Ishikawa (cell line): ENCODE data around the gene EPS8.

Experiments
- CEBPB ChIP-seq: IDR thresholded peaks from 2 replicates; pipeline ENCODE4 v1.6.1; 2012
- CREB1 ChIP-seq: IDR thresholded peaks from 2 replicates; pipeline ENCODE4 v1.6.1; 2012; ENCODE audit warnings: low read depth
- EGR1 ChIP-seq: IDR thresholded peaks from 2 replicates; pipeline ENCODE4 v1.6.1; 2012
- EP300 ChIP-seq: IDR thresholded peaks from 2 replicates; pipeline ENCODE4 v1.6.1; 2012; ENCODE audit warnings: borderline replicate concordance
- FOXM1 ChIP-seq: IDR thresholded peaks from 2 replicates; pipeline ENCODE4 v1.6.1; 2012; ENCODE audit warnings: low read depth, borderline replicate concordance
- NFIC ChIP-seq: IDR thresholded peaks from 2 replicates; pipeline ENCODE4 v1.6.1; 2012
- RAD21 ChIP-seq: IDR thresholded peaks from 2 replicates; pipeline ENCODE4 v1.6.1; 2012; ENCODE audit warnings: low read depth
- TAF1 ChIP-seq: IDR thresholded peaks from 2 replicates; pipeline ENCODE4 v1.6.1; 2012; ENCODE audit warnings: low read depth, mild to moderate bottlenecking
- TCF12 ChIP-seq: IDR thresholded peaks from 2 replicates; pipeline ENCODE4 v1.6.1; 2012; ENCODE audit warnings: low read depth
- TEAD4 ChIP-seq: IDR thresholded peaks from 2 replicates; pipeline ENCODE4 v1.6.1; 2012
- YY1 ChIP-seq: IDR thresholded peaks from 2 replicates; pipeline ENCODE4 v1.6.1; 2012; ENCODE audit warnings: low read depth
- ZBTB7A ChIP-seq: IDR thresholded peaks from 2 replicates; pipeline ENCODE4 v1.6.1; 2012; ENCODE audit warnings: low read depth
- TF ChIP-seq, protein P1 (sequence below): IDR thresholded peaks from 2 replicates; pipeline ENCODE4 v1.6.1; 2012
- TF ChIP-seq, protein P2 (sequence below): IDR thresholded peaks from 2 replicates; pipeline ENCODE4 v1.6.1; 2012; ENCODE audit warnings: low read depth, mild to moderate bottlenecking
- TF ChIP-seq, protein P3 (sequence below): IDR thresholded peaks from 2 replicates; pipeline ENCODE4 v1.6.1; 2012

The EPS8 gene

DNA sequence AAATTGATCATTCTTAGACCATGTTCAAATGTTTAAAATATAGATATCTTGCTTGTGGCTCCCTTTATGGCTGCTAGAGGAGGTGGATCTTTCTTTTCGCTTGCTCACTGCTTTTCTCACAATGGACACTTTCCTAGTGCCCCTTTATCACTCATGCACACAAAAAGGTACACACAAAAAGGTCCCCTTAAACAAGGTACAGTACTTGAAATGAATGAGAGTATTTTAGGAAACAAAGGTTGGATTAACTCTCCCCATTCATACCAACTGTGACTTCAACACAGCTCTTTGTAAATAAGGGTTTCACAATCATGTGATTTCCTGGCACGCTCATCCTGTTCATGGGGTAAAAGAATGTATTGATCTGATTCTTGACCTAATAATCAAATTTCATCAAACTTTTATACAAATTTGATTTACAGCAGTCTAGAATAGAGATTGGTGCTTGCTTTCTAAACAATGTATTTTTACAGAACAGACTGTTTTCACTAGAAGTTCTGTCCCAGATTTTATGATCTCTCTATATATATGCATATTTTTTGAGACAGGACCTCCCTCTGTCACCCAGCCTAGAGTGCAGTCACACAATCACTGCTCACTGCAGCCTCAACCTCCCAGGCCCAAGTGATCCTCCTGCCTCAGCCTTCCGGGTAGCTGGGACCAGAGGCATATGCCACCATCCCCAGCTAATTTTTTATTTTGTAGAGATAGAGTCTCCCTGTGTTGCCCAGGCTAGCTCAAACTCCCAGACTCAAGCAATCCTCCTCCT is 34.4 kb upstream of the EPS8 start:
- TF ChIP-seq, protein P1, sequence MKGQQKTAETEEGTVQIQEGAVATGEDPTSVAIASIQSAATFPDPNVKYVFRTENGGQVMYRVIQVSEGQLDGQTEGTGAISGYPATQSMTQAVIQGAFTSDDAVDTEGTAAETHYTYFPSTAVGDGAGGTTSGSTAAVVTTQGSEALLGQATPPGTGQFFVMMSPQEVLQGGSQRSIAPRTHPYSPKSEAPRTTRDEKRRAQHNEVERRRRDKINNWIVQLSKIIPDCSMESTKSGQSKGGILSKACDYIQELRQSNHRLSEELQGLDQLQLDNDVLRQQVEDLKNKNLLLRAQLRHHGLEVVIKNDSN: no peak
- TF ChIP-seq, protein P2, sequence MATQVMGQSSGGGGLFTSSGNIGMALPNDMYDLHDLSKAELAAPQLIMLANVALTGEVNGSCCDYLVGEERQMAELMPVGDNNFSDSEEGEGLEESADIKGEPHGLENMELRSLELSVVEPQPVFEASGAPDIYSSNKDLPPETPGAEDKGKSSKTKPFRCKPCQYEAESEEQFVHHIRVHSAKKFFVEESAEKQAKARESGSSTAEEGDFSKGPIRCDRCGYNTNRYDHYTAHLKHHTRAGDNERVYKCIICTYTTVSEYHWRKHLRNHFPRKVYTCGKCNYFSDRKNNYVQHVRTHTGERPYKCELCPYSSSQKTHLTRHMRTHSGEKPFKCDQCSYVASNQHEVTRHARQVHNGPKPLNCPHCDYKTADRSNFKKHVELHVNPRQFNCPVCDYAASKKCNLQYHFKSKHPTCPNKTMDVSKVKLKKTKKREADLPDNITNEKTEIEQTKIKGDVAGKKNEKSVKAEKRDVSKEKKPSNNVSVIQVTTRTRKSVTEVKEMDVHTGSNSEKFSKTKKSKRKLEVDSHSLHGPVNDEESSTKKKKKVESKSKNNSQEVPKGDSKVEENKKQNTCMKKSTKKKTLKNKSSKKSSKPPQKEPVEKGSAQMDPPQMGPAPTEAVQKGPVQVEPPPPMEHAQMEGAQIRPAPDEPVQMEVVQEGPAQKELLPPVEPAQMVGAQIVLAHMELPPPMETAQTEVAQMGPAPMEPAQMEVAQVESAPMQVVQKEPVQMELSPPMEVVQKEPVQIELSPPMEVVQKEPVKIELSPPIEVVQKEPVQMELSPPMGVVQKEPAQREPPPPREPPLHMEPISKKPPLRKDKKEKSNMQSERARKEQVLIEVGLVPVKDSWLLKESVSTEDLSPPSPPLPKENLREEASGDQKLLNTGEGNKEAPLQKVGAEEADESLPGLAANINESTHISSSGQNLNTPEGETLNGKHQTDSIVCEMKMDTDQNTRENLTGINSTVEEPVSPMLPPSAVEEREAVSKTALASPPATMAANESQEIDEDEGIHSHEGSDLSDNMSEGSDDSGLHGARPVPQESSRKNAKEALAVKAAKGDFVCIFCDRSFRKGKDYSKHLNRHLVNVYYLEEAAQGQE: no peak
- TF ChIP-seq EGR1: no peak
- no peak for TF ChIP-seq TAF1

DNA sequence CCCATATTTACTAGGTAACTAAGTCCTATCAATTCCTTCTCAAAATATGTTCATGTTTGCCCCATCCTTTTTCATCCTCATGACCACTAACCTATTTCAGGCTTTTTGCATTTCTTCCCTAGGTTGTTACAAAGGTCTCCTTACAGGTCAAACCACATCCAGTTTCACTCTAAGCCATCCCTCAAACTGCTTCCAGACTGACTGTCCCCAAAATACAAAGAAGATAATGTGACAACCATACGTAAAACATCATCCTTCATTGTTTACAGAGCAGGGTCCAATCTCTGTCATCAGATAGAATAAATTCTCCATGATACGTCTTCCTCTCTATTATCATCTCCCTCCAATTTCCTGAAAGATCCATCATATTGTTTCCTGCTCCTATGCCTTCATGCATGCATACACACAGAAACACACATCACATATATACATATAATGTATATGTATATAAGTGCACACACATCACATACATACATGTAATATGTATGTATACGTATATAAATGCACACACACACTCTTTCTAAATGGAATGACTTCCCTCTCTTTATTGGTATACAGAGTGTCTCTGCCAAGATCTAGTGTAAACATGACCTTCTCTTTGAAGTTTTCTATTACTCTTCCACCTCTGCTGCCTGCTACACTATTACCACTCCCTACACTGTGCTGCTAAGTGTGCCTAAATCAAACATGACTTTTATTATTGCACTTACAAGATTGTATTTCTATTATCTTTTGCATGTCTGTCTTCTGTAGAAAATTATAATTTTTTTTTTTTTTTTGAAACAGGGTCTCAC is 30.7 kb upstream of the EPS8 start:
- no peak for TF ChIP-seq RAD21
- TF ChIP-seq EP300: no peak
- no peak for TF ChIP-seq YY1
- TF ChIP-seq ZBTB7A: no peak
- no peak for TF ChIP-seq NFIC
- TF ChIP-seq TCF12: no peak
- no peak for TF ChIP-seq TEAD4

DNA sequence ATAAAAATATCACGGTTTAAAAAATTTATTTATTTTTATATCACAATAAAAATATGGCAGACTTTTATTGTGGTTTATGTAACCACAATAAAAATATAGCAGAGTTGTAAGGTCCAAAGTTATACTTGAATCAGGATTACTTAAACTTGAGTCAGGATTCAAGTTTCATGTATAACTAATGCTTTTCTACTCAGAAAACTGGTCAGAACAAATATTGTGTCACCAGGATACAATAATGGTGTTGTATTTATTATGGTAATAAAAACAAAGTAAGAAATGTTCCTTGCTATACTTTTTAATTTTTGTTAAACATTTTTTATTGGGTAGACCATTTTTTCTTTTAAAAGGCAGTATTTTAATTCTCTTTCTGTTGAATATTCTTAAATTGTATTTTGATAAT is 29.2 kb upstream of the EPS8 start:
- TF ChIP-seq CREB1 (no peak), FOXM1 (no peak), ZBTB7A (no peak), NFIC (no peak), TEAD4 (no peak), RAD21 (no peak), TAF1 (no peak), TCF12 (no peak), EGR1 (no peak), EP300 (no peak), YY1 (no peak), CEBPB (no peak)
- TF ChIP-seq, protein P2: no peak
- TF ChIP-seq, protein P1: no peak
- TF ChIP-seq, protein P3, sequence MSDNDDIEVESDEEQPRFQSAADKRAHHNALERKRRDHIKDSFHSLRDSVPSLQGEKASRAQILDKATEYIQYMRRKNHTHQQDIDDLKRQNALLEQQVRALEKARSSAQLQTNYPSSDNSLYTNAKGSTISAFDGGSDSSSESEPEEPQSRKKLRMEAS: no peak

DNA sequence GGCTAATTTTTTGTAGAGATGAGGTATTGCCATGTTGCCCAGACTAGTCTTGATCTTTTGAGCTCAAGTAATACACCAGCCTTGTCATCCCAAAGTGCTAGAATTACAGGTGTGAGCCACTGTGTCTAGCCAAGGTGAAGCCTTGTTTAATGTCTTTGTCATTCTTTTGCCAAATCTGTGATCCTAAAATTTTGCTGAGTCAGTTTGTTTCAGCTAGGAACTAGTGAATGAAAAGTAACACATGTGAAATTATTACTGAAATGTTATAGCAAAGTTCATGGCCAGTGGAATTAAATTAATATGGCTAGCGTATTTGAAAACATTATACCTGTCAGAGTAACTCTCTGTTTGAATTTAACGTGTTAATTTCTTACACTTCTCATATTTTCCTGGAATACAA is 26.5 kb upstream of the EPS8 start:
- TF ChIP-seq FOXM1: no peak
- no peak for TF ChIP-seq EP300
- no peak for TF ChIP-seq TAF1
- TF ChIP-seq ZBTB7A: no peak
- TF ChIP-seq, protein P3: no peak
- TF ChIP-seq CEBPB: no peak
- TF ChIP-seq, protein P1: no peak
- TF ChIP-seq YY1: no peak
